Stimulated activated CD4-positive, alpha-beta T cell treated with anti-CD3 and anti-CD28 coated beads, Interleukin-1b, Interleukin-23, amount 100 ng/mL, for 4 hours (primary cell): ENCODE measurements around the gene ZIC2.
"Not testable (repeated sequence)": the region's sequence is repeated elsewhere in the genome, so short reads cannot be mapped to it uniquely, and the experiment has no call there.

ENCODE experiments used
- DNase-seq, 2 donors: peaks; one replicate each; pipeline ENCODE4 v3.0.0-alpha.2; 2020; ENCODE audit warnings: low read depth in 2 of 2

The ZIC2 gene

DNA sequence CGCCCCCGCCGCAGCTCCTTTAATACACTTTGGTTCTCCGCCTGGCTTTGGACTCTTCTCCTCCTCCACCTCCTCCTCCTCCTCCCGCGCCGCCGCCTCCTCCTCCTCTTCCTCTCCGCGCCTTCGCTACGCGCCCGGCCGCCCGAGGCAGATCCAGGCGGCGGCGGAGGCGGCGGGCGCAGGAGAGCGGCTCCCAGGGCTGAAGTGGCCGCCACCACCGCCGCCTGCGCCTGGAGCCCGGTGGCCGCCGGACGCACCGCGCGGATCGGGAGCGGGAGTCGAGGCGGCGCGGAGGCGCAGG, at the start of gene ZIC2:
TSS of gene ZIC2 (plus strand) at position 50 of the 301 bp plus-strand sequence. CDS start 281 bp downstream, outside the sequence.
- no peak for DNase-seq

- DNase-seq, result no peak
Observed at GRCh38 chr13:99932912-99933311, 48.7 kb upstream of the ZIC2 start.

GRCh38 chr13:99935772-99936171, 45.8 kb upstream of the ZIC2 start:
- DNase-seq, result no peak

- DNase-seq, result no peak
Observed at GRCh38 chr13:99938635-99939034, 42.9 kb upstream of the ZIC2 start.

DNA sequence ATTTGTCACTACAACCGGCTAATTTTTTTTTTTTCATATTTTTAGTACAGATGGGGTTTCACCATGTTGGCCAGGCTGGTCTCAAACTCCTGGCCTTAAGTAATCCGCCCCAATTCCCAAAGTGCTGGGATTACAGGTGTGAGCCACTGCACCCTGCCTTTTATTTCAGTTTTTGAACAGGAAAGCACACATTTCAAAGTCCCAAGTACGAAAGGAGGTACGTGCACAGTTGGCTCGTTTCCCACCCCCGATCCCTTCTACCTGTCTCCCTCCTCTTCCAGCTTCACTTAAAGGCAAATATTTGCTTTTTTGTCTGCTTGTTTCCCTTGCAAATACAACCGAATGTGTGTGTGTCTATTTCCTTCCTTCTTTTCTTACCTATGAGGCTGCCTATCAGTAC, 40.5 kb upstream of the ZIC2 start:
- DNase-seq, result no peak

DNA sequence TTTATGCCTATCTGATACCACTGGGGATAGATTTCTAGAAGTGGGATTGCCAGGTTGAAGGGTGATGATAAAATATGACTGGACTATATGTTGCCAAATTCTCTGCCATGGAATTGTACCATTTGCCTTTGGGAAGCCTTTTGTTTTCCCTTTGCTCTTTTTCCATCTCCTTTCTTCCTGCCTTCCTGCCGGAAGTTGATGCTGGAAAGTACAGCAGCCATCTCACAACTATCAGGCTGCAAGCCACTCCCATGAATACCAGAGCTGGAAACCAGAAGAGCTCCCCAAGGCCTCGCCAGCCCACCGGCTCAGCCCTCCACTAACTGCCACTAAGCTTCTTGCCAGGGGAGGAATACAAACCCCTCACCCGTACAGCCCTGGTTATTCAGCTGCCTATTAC, 39.7 kb upstream of the ZIC2 start:
- DNase-seq, result no peak

- DNase-seq, result no peak
Observed at GRCh38 chr13:99944102-99944501, 37.5 kb upstream of the ZIC2 start.

GRCh38 chr13:99944606-99945005, 37.0 kb upstream of the ZIC2 start:
- no peak for DNase-seq

DNA sequence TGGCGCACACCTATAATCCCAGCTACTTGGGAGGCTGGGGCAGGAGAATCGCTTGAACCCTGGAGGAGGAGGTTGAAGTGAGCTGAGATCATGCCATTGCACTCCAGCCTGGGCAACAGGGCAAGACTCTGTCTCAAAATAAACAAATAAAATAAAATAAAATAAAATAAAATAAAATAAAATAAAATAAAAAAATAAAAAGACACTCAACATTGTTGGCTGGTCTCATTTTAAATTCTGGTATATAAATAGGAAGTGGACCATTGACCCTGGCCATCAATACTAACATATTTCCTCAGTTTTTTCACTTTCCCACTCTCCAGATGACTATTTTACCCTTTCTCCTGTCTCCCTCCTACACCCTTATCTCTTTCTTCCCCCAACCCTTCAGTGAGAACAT, 36.1 kb upstream of the ZIC2 start:
- DNase-seq, result not testable (repeated sequence)

GRCh38 chr13:99947666-99948065, 33.9 kb upstream of the ZIC2 start:
- DNase-seq, result no peak

DNA sequence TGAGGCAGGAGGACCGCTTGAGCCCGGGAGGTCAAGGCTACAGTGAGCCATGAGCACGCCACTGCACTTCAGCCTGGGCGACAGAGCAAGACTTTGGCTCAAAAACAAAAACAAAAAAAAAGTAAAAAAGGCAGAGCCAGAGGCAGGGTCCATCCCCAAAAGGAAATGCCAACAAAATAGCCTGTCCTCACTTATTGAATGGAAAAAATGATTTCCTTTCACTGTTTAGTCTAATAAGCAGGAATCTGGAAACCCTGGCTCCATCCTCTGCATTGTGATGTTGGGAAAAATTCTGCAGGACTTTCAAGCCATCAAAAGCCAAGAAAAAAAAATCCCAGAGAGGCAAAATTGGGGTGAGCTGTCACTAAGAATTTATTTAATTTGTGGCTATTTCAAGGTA, 33.2 kb upstream of the ZIC2 start:
- no peak for DNase-seq

GRCh38 chr13:99948907-99949678, 32.5 kb upstream of the ZIC2 start:
- DNase-seq, result no peak

- DNase-seq, result no peak
Observed at GRCh38 chr13:99949679-99950413, 31.7 kb upstream of the ZIC2 start.

DNA sequence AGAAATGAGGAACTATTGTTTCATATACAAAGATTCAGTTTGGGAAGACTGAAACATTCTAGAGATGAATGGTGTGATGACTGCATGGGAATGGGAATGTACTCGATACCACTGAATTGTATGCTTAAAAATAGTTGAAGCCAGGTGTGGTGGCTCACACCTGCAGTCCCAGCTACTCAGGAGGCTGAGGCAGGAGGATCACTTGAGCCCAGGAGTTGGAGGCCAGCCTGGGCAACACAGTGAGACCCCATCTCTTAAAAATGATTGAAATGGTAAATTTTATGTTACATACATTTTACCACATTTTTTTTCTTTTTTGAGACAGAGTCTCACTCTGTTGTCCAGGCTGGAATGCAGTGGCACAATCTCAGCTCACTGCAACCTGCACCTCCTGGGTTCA, 29.9 kb upstream of the ZIC2 start:
- not testable (repeated sequence) for DNase-seq

DNA sequence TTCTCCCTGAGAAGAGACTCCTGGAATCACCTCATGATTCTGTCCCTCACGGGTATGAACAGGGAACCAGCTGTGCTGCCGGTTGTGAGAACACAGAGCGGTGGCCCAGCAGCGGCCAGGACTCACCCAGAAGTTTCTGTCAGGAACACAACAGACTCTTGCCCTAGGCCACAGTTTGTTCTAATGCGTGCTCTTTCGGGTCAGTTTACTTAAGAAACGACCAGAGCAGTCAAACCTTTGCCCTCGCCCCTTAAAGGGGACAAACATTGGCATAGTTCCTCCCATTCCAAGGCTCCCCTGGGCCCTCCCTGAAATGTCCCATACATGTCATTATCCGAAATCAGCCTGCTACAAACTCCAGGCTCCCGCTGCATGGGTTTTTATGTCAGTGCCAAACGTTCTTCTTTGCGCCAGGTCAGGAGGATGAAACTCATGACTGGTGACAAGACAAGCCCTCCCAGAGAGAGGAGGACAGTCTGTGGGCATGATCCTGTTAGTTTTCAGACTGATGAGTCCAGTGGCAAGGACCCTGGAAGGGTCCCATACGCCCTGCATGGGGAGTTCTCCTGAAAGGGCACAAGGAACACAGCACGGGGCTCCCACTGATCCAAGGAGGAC, 28.3 kb upstream of the ZIC2 start:
- DNase-seq, result no peak

- DNase-seq, result no peak
Observed at GRCh38 chr13:99955107-99955746, 26.4 kb upstream of the ZIC2 start.

DNA sequence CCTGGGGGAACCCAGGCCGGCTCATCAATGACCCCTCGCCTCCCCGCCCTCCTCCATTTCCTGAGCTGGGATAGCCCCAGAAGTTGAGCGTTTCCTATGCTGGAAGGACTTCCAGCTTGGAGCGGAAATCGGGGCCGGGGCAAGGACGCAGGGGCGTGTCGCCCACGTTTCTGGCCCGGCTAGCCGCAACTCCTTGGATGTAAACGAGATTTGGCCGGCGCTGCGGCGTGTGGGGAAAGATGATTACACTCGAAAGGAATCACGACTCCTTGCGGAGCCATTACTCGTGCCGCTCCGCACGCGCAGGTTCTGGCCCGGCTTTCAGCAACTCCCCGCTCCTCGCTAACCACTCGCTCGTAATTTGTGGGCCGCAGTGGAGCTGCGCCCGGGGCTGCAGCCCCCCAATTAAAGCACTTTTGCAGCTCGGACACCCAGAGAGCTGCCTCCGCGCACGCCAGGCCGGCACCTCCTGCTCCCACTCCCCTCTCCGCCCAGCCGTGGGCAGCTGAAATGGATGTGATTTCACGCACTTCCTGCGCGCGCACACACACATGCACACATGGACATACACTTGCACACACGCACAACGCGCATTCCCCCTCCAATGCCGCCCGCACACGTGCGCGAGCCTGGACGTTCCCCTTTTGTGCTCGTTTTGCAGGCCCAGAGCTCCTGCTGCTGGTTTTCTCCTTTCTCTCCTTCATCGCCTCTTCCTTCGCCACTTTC, 25.7 kb upstream of the ZIC2 start:
- DNase-seq, result no peak

DNA sequence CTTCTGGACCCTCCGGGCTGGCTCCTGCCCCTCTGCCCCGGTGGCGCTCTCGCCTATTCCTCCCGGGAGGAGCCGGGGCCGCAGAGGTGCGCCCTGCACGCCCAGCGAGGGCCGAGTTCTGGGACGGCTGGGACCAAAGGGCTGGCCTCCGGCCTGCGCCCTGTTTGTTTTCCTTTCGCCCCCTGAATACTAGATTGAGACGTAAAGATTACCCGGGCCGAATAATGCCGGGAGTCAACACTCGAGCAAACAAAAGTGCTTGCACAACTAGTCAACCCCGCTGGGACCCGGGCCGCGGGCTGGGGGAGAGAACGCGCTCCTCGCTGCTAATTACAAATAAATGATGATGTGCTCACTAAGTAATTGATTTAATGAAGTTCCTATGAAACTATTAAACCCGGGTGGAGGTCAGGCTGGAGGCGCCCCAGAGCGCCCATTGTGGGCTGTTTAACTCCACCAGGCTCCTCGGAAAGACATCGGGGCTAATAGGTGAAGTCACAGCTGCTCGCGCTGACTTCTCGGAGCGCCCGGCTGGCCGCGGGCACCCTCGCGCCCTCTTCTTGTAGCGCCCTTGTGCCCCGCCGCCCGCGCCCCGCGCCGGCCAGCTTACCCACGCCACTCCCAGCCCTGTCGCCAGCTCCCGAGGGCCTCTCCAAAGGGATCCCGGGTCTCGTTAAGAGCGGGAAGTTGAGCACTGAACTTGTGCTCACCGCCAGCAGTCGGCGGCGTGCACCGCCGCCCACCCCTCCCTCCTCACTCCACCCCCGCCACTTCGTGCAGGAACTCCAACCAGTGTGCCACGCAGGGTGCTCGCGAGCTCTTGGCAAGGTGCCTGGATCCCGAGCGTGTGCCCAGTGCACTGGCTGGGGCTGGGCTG, 24.9 kb upstream of the ZIC2 start:
- DNase-seq, result no peak

DNA sequence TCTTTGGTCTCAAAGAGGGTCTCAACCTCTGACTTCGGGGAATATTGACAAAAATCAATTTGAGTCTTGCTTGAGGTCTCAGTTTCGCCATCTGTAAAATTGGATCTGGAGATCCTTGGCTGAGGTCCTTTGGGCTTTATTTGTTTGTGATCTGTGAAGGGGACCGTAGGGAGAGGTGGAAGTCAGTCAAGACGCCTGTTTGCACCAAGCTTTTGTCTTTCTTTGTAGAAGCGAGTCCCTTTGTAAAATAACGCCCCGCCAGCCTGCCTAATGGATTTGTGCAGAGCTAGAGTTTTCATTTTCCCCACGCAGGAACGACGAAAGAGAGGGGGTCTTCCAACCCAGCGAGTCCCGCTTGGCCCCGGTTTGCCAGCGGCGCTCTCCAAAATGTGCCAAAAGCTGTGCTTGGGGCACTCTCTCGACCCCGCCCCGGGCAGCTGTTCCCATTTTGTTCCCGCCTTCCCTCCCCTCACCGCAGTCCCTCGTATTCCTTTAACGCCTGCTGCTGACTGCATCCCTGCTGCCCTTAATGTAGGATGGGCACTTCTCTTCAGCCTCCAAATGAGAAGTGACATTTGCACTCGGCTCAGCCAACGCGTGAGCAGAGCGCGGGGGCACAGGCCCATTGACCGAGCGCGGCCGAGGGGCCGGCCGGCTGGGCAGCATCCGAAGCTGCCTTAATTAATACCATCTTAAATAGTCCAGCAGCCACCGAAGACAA, 23.0 kb upstream of the ZIC2 start:
- DNase-seq, result no peak

DNA sequence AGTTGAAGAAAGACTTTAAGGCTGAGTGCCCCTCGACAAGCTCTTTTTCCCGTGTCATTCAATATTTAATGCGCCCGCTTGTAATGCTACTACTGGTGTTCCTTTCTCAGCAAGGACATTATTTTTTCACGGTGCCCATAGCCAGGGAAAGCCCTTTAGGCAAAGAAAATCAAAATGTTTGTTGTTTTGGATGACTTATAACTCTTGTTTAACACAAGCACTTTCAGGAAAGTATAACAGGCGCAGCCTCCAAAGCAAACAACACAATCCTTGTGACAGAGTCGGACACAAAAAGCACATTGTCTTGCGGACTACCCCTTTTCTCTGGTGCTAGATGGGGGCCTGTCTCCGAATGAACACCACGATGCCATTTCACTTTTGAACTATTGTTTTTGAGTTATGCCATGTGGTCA, 22.5 kb upstream of the ZIC2 start:
- no peak for DNase-seq
